Measurements from ENCODE around the gene GCC1. TPM values are rescaled to one million over a fixed set of nuclear protein-coding genes. Genes with fewer than 3 reads are reported as not detected.

GCC1 gene
- total RNA-seq: 10 to 100 TPM; 16.0 to 18.3 (median 17.9) TPM

- peak; percentile 88 to 94 for DNase-seq (ENCODE audit: low spot score in 2 of 2)
- H3K9me3 ChIP-seq: no peaks in the 10 kb centered on the region
- WGBS, 2 donors: 4% methylated on average over 44 to 49 of the region's 78 CpGs
- peak within 1 kb of the TSS; percentile 79 to 91 (median 86) for H3K4me3 ChIP-seq
- TF ChIP-seq POLR2A (IDR thresholded peaks at IDR 0.05): peak; percentile 86 to 92
- peak; percentile 89 to 97 for TF ChIP-seq EP300 (IDR thresholded peaks at IDR 0.05)
- peak in 2 of 5 experiments; percentile 6 to 25 for TF ChIP-seq CTCF (IDR thresholded peaks at IDR 0.05)
- H3K4me1 ChIP-seq: peaks cover 0 to 74% (median 39%) of the 10 kb centered on the region in 4 donors
- peaks cover 0 to 39% (median 8%) of the 10 kb centered on the region in 3 donors for H3K36me3 ChIP-seq
- peak within 1 kb of the TSS; percentile 85 to 93 (median 90) for H3K27ac ChIP-seq
- H3K27me3 ChIP-seq: no peaks in the 10 kb centered on the region
Measured at GRCh38 chr7:127585044-127585953, at the start of gene GCC1. GCC1 (minus strand) TSS chr7:127585596; CDS start chr7:127585182, 414 bp downstream.

- no peaks in the 10 kb centered on the region for H3K36me3 ChIP-seq
- 74 to 79% methylated on average over 7 of the region's 7 CpGs for WGBS, 2 donors
- DNase-seq (ENCODE audit: low spot score in 2 of 2): no peak
- H3K27me3 ChIP-seq: no peaks in the 10 kb centered on the region
- H3K4me1 ChIP-seq: no peaks in the 10 kb centered on the region
- H3K4me3 ChIP-seq: no peak overlapping the region
- no peaks in the 10 kb centered on the region for H3K9me3 ChIP-seq
- TF ChIP-seq CTCF (IDR thresholded peaks at IDR 0.05): no peak
- no peak for TF ChIP-seq EP300 (IDR thresholded peaks at IDR 0.05)
- no peak for TF ChIP-seq POLR2A (IDR thresholded peaks at IDR 0.05)
- H3K27ac ChIP-seq: no peak overlapping the region
Measured at GRCh38 chr7:127632276-127632910, 47.0 kb upstream of the GCC1 start.

GRCh38 chr7:127629268-127629854 lies 44.0 kb upstream of the GCC1 start:
- H3K27me3 ChIP-seq: no peaks in the 10 kb centered on the region
- no peaks in the 10 kb centered on the region for H3K36me3 ChIP-seq
- no peak overlapping the region for H3K27ac ChIP-seq
- 17 to 26% methylated on average over 5 of the region's 5 CpGs for WGBS, 2 donors
- no peaks in the 10 kb centered on the region for H3K4me1 ChIP-seq
- H3K9me3 ChIP-seq: no peaks in the 10 kb centered on the region
- no peak for DNase-seq (ENCODE audit: low spot score in 2 of 2)
- no peak for TF ChIP-seq POLR2A (IDR thresholded peaks at IDR 0.05)
- no peak for TF ChIP-seq EP300 (IDR thresholded peaks at IDR 0.05)
- TF ChIP-seq CTCF (IDR thresholded peaks at IDR 0.05): no peak
- no peak overlapping the region for H3K4me3 ChIP-seq

GRCh38 chr7:127628445-127628844 lies 43.0 kb upstream of the GCC1 start:
- Histone ChIP-seq H3K4me1 (no peaks in the 10 kb centered on the region), H3K27me3 (no peaks in the 10 kb centered on the region), H3K27ac (no peak overlapping the region), H3K9me3 (no peaks in the 10 kb centered on the region), H3K36me3 (no peaks in the 10 kb centered on the region), H3K4me3 (no peak overlapping the region)
- DNase-seq (ENCODE audit: low spot score in 2 of 2): no peak
- WGBS, 2 donors: 51 to 59% methylated on average over 3 of the region's 3 CpGs
- TF ChIP-seq EP300 (IDR thresholded peaks at IDR 0.05): no peak
- TF ChIP-seq POLR2A (IDR thresholded peaks at IDR 0.05): no peak
- no peak for TF ChIP-seq CTCF (IDR thresholded peaks at IDR 0.05)
